Astrocyte (in vitro differentiated cells and primary cell): ENCODE measurements around the gene RASGRP3.

ENCODE experiments used
- CTCF ChIP-seq: IDR thresholded peaks from 2 replicates; pipeline ENCODE4 v1.5.1; 2011; ENCODE audit warnings: low read depth, mild to moderate bottlenecking, inconsistent platforms, low read length, moderate library complexity; ENCODE audit not compliant: insufficient read depth
- EZH2 ChIP-seq: IDR thresholded peaks from 2 replicates; pipeline ENCODE4 v1.6.1; 2012; ENCODE audit warnings: mild to moderate bottlenecking, low read length, inconsistent platforms; ENCODE audit not compliant: insufficient read depth

- TF ChIP-seq EZH2 (no peak), CTCF (no peak)
Observed at GRCh38 chr2:33570681-33571080, 94.2 kb downstream of the RASGRP3 start.
